IMR-90 (cell line): ENCODE measurements around the gene GRAMD1A.

Experiments used
- CEBPB ChIP-seq: IDR thresholded peaks from 2 replicates; pipeline ENCODE4 v1.6.1; 2012; ENCODE audit warnings: low read depth, low read length, improper control_type of control experiment
- TF ChIP-seq, protein P1 (sequence below): conservative IDR thresholded peaks from 2 replicates; pipeline ENCODE4 v1.5.1; 2012; ENCODE audit warnings: mild to moderate bottlenecking, low read depth, low read length, improper control_type of control experiment

DNA sequence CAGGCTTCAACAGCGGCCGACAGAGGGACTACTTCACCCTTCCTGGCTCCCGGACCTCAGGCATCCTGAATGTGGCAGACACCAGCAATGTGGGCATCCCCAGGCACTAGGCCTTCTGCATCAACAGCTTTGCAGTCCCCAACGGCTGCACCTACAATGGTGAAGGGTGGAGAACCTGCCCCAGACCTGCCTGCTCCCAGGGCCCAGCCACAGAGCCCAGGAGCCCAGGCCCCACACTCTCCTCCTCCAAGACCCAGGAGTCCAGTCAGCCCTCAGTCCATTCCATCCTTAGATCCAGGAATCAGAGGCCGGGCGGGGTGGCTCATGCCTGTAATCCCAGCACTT lies 75.9 kb downstream of the GRAMD1A start:
- TF ChIP-seq, protein P1, sequence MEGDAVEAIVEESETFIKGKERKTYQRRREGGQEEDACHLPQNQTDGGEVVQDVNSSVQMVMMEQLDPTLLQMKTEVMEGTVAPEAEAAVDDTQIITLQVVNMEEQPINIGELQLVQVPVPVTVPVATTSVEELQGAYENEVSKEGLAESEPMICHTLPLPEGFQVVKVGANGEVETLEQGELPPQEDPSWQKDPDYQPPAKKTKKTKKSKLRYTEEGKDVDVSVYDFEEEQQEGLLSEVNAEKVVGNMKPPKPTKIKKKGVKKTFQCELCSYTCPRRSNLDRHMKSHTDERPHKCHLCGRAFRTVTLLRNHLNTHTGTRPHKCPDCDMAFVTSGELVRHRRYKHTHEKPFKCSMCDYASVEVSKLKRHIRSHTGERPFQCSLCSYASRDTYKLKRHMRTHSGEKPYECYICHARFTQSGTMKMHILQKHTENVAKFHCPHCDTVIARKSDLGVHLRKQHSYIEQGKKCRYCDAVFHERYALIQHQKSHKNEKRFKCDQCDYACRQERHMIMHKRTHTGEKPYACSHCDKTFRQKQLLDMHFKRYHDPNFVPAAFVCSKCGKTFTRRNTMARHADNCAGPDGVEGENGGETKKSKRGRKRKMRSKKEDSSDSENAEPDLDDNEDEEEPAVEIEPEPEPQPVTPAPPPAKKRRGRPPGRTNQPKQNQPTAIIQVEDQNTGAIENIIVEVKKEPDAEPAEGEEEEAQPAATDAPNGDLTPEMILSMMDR, result no peak
- TF ChIP-seq CEBPB, result no peak
